Measurements from ENCODE around the gene ACOXL.

The ACOXL gene

DNA sequence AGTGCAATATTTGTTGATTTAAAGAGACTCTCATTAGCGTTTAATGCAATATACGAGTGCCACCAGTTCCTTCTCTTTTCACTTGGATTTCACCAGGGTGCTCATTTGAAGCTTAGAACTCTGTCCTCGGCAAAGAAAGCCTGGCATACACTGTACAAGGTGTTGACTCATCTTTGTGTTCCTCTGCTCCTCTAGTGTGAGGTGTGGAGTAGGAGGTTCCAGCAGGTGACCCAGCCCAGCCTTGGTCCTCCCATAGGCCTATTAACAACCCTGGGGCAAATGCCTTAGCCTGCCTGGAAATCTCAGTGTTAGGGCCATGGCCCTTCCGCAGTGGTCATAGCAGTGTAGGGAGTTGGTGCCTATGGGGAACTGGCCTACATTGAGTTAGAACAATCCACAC is 408.4 kb downstream of the ACOXL start:
- DNase-seq (ENCODE audit: low read depth) = no peak

DNA sequence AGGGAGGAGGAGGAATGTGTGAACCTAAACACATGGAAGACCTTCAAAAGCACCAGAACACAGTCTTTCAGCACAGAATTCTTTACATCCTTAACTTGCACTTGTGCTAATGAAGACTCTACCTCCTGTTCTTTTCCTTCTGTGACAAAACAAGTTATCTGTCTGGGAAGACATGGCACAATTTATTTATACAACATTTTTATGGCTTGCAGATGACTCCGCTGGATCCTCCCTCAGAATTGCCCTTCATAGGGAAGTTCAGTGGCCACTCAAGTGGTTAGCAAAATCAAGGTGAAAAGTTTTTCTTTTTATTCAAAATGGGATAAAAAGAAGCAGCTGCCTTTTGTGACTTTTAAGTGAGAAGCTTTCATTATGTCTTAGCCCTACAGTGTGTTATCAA is 409.7 kb downstream of the ACOXL start:
- no peak for DNase-seq (ENCODE audit: low read depth)

DNA sequence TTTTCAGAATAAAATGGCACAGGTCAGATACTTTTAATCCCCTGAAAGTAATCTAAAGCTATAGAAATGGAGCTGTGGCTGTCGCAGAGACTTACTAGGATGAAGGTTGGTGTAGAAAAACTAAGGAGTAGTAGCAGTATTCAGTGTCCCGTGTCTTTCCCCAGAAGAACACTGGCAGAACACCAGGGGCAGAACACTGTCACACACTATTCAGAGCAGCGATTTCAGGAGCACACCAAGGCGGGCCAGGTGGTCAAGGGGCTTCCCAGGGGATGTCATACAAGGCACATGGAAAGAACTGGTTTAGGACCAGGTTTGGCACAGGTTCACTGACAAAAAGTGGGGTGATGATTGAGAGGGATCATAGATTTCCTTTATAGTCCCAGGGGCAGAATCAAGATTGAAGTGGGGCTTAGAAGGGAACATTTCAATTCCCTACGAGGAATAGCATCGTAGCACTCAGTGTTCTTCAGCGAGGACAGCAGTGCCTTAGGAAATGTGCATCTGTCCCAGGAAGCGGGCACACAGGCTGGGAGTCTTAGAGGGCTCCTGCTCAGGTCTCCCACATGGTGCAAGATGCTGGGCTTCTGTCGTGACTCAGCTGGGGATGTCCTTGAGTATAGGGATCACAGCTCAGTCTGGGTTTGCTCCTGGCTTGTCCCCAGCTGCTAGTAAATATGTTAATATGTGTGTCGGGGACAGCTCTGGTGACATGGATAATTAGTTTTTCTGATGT is 410.9 kb downstream of the ACOXL start:
- DNase-seq (ENCODE audit: low read depth) = no peak

DNA sequence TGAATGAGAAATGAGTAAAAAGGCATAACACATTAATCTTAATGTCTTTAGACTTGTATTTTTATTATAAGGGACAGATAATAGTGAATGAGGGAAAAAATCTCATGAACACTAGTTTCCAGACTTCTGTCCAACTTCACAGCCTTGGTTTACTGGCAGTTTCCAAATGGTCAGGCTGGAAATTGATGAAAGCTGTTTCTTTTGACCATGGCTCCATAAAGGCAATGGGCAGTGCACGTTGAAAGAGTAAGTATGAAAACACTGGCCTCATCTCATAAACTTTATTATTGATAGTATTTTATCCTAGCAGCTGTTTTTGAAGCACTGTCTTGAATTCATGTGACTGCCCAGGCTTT is 411.4 kb downstream of the ACOXL start:
- DNase-seq (ENCODE audit: low read depth) = no peak

DNA sequence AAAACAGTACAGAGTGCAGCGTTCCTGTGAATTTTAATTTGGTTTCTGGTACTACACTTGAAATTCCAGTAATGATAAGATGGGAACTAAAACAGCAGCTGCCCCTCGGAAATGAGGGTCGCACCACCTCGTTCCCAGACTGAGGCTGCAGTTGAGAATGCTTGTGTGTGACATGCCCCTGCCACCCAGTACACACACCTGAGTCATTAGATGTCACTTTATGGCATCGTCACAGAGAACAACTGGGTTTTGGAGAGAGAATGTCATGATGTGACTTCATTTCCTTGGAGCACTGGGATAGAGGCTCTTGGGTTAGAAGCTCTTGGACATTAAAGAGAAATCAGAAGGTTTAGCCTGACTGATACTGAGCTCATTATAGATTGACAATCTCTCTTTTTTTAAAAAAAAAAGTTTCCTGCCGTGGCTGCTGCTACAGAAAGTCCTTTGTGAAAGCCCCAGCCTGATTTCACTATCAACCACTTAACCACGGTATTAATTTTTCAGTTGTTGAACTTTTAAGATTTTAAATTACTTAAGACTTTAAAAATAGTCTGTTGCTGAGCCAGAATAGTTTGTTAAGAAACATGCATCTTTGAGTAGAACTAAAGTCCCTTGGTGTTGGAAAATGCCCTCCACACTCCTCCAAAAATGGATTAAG is 412.9 kb downstream of the ACOXL start:
- no peak for DNase-seq (ENCODE audit: low read depth)

DNA sequence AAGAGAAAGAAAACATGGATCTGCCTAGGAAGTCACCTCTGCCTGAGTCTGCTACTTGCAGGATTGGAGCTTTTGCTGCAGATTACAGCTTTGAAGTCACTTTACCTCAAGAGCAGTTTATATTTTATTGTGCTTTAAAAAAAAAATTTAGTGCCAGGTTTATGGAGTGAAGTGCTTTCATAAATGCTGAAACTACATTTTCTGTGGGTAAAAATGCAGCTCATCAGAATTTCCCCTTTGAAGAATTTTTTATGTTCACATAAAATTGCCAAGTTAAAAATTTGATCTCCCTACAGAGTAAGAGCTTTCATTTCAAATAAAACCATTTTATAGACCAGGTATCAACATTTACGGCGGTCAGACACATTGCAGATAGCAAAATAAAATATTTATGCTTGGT is 413.6 kb downstream of the ACOXL start:
- no peak for DNase-seq (ENCODE audit: low read depth)

DNA sequence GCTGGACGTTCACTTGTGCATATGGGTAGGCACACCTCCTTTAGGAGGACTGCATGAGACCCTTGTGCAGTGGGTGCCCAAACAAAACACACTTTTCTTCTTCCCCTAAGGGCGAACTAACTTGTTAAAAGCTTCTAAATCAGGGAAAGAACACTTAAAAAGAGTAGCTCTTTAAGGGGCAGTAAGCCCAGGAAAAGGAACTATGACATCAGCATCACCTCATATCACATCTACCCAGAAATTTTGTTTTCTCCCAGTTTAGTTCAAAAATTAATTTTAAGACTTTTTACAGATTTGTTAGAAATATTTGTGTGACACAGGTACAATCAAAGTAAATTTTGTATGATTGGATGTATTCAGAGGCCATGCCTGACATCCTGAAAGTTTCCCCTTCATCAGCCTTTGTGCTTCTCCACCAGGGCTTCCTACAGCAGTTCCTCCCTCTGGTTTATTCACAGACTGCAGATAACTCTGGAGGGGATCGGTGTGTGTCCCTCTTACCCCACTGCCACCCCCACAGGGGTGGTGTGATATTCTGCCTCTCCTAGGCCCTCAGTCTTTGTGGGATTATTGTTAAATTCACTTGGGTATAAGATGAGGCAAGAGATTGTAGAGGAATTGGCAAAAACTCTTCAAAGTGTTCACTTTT is 416.0 kb downstream of the ACOXL start:
- DNase-seq (ENCODE audit: low read depth) = no peak

DNA sequence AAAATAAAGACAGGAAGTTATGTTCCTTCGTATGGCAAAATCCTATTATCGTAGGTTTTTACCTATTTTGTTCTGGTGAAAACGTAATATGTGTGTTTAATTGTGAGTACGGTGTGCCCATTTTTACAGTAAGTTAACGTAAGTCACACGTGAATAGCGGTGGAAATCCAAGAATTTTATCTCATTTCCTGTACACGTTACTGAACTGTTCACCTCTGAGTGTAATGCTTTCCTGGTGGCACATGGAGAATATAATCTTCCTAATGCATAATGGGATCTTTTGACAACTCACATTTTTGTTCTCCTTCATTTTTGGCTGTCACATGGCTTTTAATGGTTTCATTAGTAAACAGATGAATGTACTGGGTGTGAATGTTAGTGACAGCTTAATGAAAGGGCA is 416.6 kb downstream of the ACOXL start:
- no peak for DNase-seq (ENCODE audit: low read depth)

DNA sequence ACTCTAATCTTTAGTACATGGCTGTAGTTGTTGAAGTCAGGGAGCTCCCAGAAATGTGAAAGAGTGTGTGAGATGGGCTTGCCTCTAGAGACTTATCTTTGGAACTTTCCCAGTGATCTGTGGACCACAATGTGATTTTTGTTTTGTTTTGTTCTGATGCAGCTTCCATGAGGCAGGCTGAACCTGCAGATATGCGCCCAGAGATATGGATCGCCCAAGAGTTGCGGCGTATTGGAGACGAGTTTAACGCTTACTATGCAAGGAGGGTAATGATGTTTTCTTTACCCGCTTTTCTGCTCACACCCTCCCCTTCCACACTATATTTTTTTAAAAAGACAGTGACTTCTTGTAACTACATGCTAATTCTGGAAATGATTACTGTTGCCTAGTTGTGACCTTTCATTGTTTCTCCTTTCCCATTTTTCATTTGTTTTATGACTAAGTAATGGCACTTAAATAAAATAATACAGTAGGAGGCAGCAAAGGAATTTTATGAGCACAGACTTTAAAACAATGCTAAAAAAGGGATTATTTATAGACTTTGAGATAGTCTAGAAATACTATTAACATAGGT is 417.6 kb downstream of the ACOXL start:
- no peak for DNase-seq (ENCODE audit: low read depth)

DNA sequence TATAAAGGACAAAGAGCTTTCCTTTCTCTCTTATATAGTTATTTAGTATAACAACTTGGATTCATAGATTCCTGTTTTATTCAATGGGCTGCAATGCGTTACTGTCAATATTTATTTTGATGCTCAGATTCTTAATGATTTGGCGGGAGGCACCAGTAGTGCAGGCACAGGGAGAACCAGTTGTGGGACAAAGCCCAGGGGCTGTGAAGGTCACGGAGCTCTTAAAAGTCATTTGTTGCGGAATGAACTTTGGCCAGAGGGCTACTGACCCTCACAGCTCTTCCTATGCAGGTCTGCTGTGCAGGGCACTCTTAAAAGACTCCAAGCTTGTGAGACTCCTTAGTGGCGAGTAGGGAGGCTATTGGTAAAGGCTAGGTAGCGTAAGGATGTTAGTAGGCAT is 422.4 kb downstream of the ACOXL start:
- DNase-seq (ENCODE audit: low read depth) = no peak

DNA sequence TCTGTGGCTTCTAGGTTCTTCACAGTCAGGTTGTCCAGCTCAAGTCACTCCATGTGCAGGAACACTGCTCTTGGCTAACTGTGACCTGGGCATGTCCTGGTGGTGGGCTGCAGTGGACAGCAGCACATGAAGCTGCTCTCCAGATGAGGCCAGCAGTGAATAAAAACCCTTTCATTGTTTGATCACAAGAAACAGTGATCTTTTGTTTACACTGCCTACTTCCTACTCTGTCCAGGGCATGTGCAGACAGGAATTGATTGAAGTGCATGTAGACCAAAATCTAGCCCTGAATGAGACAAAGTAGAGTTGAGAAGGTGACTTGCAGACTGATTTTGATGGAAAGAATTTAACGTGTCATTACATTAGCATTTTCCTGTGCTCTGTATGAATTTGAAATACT is 423.2 kb downstream of the ACOXL start:
- no peak for DNase-seq (ENCODE audit: low read depth)

DNA sequence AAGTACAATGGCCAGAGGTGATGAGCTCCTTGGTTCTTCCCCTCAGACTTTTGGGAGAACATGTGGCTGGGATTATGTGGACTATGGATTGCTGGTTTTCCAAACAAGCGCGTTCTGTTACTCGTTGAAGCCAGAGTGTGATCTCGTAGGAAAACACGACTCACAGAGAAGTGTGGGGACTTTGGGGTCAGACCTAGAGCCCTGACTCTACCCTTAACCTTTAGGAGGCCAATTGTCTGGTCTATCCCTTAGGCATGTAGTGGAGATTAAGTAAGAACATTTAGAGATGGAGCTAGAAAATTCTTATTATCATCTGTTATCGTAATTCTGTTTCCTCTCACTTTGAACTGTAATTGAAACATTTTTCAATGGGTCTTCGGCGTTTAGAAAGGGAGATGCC is 424.2 kb downstream of the ACOXL start:
- no peak for DNase-seq (ENCODE audit: low read depth)

DNA sequence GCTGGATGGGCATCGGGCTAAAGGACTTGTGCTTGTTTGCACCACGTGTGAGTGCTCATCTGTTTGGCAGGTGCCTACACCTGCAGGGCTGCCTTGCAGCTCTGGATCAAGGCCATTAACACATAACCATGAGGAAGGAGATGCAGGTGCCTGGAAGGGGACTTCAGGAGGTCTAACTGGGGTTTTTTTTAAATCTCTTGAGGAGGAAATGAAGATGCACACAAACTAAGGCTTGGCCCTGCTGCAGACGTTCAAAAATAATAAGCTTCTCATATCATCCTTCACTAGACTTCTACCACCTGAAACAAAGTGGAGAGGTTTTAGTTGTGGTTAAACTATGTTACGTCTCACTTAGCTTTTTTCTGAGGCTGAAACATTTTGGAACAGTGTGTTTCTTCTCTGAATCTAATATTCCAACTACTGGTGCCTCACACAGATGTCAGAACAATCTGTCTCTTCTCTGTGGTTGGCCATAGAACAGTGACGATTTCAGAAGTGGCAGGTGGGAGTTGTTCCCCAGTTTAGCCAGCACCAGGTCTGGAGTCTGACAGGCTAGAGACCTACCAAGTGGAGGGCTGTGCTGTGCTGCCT is 424.8 kb downstream of the ACOXL start:
- DNase-seq (ENCODE audit: low read depth) = no peak

DNA sequence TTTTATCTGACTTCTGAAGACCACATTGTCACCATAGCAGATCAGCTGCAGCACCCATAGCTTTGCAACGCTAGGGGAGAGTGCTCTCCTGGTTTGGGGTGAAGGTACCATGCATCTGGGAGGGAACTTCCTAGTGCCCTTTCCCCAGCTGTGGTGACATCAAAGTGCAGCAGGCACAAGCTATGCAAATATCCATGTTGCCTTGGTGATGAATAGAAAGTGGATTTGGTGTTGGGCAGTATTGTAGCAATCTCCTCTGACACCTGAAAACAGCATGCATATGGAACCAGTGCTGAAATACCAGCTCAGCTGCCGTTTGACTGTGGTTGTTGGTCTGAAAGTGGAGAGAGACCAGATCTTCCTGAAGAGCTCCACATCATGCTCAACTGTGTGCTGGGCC is 425.4 kb downstream of the ACOXL start:
- DNase-seq (ENCODE audit: low read depth) = no peak

DNA sequence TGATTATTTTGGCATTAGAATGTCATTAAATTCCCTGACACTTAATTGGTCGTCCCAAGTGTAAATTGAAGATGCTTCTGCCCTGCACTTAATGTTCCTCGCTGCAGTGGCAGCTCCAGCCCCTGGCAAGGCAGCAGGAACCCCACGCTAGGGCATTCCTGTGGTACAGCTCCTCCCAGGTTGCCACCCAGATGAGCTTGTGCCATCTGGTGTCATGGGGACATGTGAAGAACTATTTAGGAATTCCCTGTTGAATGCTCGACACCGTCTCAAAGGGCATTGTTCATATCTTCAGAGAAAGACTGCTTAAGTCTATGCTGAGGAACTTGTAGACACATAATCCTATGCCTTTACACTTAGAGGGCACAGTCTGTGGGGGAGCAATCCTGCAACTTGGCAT is 427.3 kb downstream of the ACOXL start:
- DNase-seq (ENCODE audit: low read depth) = no peak

DNA sequence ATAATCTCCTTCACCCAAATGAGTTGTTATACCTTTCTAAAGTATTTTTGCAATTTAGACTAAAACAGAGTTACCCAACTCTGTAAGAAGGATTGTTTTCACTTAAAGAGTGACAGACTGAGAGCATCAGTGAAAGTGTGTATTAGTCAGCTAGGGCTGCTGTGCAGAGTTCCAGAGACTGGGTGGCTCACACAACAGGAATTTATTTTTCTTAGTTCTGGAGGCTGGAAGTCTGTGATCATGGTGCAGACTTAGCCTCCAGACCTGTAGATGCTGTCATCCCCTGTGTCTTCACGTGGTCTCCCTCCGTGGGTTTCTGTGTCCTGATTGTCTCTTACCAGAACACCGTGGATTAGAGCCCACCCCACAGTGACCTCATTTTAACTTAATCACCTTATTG is 428.4 kb downstream of the ACOXL start:
- DNase-seq (ENCODE audit: low read depth) = no peak

DNA sequence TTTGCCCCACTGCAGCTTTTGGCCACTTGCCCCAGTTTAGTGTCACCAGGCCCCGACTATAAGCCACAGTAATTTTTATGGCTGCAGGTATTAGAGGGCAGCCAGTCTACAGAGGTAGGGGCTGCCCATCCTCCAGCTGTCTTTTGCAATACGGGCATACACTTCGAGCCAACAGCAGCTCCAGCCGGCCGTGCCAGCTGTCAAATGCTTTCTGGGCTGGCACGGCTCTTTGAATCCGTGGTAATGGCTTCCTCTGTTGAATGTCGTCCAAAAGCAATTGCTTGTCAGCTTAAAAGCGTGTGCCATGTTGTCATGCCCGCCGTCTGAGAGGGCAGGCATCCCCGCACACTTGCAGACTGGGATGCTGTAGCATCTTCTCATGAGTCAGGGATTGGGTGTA is 429.6 kb downstream of the ACOXL start:
- DNase-seq (ENCODE audit: low read depth) = no peak

DNA sequence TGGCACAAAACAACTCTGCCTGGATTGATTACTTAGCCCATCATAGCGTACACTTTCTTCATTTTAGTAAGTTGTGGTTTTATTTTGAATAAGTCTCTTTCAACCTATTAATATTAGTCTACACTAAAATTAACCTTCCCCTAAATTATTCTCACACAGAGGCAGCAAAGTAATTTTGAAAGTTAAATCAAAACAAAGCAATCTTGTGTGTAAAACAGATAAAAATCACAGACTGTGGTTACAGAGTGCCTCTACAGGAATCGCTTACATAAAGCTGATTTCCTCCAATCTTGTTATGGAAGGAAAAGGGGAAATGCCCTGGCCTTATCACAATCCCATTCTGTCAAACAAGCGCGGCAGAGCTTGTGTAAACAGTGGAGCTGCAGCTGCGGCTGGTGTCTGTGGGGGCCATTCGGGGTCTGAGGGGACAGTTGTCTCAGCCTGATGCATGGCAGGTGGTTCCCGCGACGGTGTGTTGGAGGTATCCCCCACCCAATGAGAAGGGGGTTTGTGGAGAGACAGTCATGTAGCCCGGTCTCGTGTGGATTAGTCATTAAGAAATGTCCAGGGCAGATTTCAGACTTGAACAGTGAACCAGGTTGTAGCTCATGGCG is 430.5 kb downstream of the ACOXL start:
- no peak for DNase-seq (ENCODE audit: low read depth)

DNA sequence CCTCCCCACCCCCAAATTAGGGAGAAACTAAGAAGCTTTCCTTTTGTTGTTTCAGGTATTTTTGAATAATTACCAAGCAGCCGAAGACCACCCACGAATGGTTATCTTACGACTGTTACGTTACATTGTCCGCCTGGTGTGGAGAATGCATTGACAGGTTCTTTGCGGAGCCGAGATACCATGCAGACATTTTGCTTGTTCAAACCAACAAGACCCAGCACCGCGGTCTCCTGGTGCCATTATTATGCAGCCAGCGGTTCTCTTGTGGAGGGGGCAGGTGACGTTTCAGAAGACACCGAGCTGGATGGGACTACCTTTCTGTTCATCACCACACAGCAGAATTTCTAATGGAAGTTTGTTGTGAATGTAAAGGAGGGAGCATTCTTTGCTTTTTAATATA is 431.7 kb downstream of the ACOXL start:
- DNase-seq (ENCODE audit: low read depth) = no peak

DNA sequence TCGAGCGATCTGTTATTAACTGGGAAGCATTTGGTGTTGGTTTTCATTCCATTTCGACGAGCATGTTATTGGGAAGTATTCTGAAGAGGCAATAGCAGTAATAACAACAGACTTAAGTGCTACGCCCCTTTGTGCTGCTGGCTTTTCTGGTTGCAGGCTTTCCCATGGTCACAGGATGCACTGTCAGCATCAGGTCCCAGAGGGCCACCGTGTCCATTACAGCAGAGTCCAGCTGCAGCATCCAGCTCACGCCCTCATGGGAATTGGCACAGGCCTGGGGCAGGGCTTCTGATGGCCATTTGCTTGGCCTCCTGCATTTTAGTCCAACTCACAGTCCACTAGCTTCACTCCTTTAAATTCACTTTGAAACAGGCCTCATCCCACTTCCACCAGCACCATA is 432.7 kb downstream of the ACOXL start:
- DNase-seq (ENCODE audit: low read depth) = no peak

DNA sequence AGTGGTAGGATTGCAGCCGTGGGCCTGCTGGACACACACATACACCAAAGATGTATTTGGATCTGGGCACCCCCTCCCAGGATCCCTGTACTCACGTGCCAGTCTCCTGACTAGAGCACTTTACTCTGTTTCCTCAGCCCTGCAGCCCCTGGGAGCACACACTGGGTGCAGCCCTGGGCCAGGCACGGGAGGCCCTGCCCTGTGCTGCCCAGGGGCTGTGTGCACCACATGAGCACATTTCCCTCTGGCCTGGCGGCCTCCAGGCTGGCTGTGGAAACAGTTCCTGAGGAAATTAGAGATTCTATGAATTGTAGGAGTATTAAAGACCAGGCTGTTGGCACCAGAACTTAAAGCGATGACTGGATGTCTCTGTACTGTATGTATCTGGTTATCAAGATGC is 433.7 kb downstream of the ACOXL start:
- no peak for DNase-seq (ENCODE audit: low read depth)

DNA sequence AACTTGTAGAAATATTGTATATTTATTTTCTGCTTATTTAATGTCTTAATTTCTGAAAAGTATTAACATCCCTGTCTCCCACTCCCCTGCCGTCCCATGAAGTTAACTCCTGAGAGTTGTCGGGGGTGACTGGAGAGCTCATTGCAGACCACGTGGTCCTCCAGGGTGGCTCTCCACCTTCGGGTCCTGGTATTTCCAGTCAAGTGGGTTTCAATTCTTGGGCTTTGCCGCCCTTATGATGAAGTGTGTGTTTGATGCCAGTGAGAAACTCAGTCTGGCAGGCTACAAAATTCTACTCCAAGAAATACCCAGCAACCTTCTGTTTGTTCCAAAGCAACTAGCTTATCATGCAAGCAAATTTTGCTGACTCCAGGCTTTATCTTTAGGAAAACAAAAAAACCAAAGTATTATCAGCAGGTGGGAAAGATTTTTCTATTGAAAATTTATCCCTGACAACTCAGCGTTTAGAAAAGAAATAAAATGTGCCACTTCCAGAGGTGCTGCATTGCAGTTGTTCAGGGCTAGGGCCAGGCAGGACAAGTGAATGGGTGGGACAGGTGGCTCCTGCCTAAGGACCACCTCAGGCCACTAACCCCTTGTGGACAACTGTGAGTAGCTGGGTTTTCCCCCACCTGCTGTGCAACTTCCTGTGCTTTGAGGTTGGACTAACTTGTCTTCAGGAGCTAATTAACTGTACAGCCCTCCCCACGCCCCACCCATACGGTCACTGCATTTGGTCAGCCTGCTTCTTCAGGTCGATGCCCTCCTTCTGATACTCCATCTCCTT is 434.9 kb downstream of the ACOXL start:
- DNase-seq (ENCODE audit: low read depth) = no peak

Data from stimulated activated CD8-positive, alpha-beta memory T cell treated with anti-CD3 and anti-CD28 coated beads, Interleukin-12 subunit alpha, Interleukin-12 subunit beta, amount 100 ng/mL, for 4 hours (primary cell).